DOHH2 (cell line): ENCODE results near the gene SH3RF3.

Source experiments
- CTCF ChIP-seq: fragments of 200-600 bp; sonication (generic); IDR thresholded peaks from one replicate; pipeline ENCODE4 v1.5.1; 2014; ENCODE audit warnings: antibody characterized with exemption, mild to moderate bottlenecking, low read depth, low read length; ENCODE audit not compliant: poor library complexity, severe bottlenecking
- EZH2phosphoT487 ChIP-seq: fragments of 200-600 bp; sonication (generic); IDR thresholded peaks from 2 replicates; pipeline ENCODE4 v1.6.1; 2017; ENCODE audit warnings: borderline replicate concordance, mild to moderate bottlenecking, antibody characterized with exemption, low read length, moderate library complexity, mixed read lengths

- TF ChIP-seq CTCF (no peak), EZH2phosphoT487 (no peak)
Observed at GRCh38 chr2:109135359-109136197, 6.6 kb downstream of the SH3RF3 start.
